Femur (tissue), 1 donor: ENCODE results near the gene UNC13A.

ENCODE experiments used
- DNase-seq: peaks from one replicate; pipeline ENCODE4 v3.0.0-alpha.2; 2017

Gene UNC13A

GRCh38 chr19:17703824-17704463 lies 15.8 kb upstream of the UNC13A start:
- DNase-seq, result no peak

- DNase-seq, result no peak
Measured at GRCh38 chr19:17695198-17695597, 7.0 kb upstream of the UNC13A start.

GRCh38 chr19:17692566-17692965 lies 4.4 kb upstream of the UNC13A start:
- no peak for DNase-seq

GRCh38 chr19:17688853-17689595 lies 870 bp upstream of the UNC13A start:
- no peak for DNase-seq

- DNase-seq, result no peak
Measured at GRCh38 chr19:17687141-17687856, 855 bp downstream of the UNC13A start.

- DNase-seq, result peak; percentile 36
Measured at GRCh38 chr19:17686592-17687024, 1.5 kb downstream of the UNC13A start.

- DNase-seq, result no peak
Measured at GRCh38 chr19:17686023-17686521, 2.1 kb downstream of the UNC13A start.

GRCh38 chr19:17685451-17686022 lies 2.6 kb downstream of the UNC13A start:
- no peak for DNase-seq

- DNase-seq, result no peak
Measured at GRCh38 chr19:17684256-17684655, 3.9 kb downstream of the UNC13A start.

- no peak for DNase-seq
Measured at GRCh38 chr19:17683078-17683477, 5.1 kb downstream of the UNC13A start.

GRCh38 chr19:17682273-17682672 lies 5.9 kb downstream of the UNC13A start:
- DNase-seq, result no peak

- peak; percentile 34 for DNase-seq
Measured at GRCh38 chr19:17681505-17682125, 6.5 kb downstream of the UNC13A start.

GRCh38 chr19:17680230-17680722 lies 7.9 kb downstream of the UNC13A start:
- DNase-seq, result peak; percentile 69

- no peak for DNase-seq
Measured at GRCh38 chr19:17679526-17680229, 8.5 kb downstream of the UNC13A start.

GRCh38 chr19:17678836-17679235 lies 9.3 kb downstream of the UNC13A start:
- no peak for DNase-seq

GRCh38 chr19:17677002-17677401 lies 11.2 kb downstream of the UNC13A start:
- DNase-seq, result no peak

- DNase-seq, result no peak
Measured at GRCh38 chr19:17676295-17676694, 11.9 kb downstream of the UNC13A start.

- no peak for DNase-seq
Measured at GRCh38 chr19:17673937-17674799, 14.0 kb downstream of the UNC13A start.

- no peak for DNase-seq
Measured at GRCh38 chr19:17671906-17672305, 16.2 kb downstream of the UNC13A start.

- DNase-seq, result no peak
Measured at GRCh38 chr19:17669419-17669818, 18.7 kb downstream of the UNC13A start.

- no peak for DNase-seq
Measured at GRCh38 chr19:17665058-17665457, 23.1 kb downstream of the UNC13A start.
